Ishikawa (cell line): ENCODE data around the gene SPATA2.

Source experiments
- EP300 ChIP-seq: IDR thresholded peaks from 2 replicates; pipeline ENCODE4 v1.6.1; 2012; ENCODE audit warnings: borderline replicate concordance
- TAF1 ChIP-seq: IDR thresholded peaks from 2 replicates; pipeline ENCODE4 v1.6.1; 2012; ENCODE audit warnings: low read depth, mild to moderate bottlenecking
- TF ChIP-seq, protein P1 (sequence below): IDR thresholded peaks from 2 replicates; pipeline ENCODE4 v1.6.1; 2012

GRCh38 chr20:49886571-49887213, 28.6 kb downstream of the SPATA2 start:
- TF ChIP-seq TAF1 (no peak), EP300 (no peak)
- TF ChIP-seq, protein P1, sequence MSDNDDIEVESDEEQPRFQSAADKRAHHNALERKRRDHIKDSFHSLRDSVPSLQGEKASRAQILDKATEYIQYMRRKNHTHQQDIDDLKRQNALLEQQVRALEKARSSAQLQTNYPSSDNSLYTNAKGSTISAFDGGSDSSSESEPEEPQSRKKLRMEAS = no peak
